Superior temporal gyrus (tissue), 1 donor: Measurements from ENCODE around the gene SFMBT2.
A peak's percentile ranks its signal among the peaks of the same experiment; 100 is the strongest.

Experiments
- DNase-seq: peaks from one replicate; pipeline ENCODE4 v3.0.0-alpha.2; 2016; ENCODE audit errors: extremely low spot score

The SFMBT2 gene

DNA sequence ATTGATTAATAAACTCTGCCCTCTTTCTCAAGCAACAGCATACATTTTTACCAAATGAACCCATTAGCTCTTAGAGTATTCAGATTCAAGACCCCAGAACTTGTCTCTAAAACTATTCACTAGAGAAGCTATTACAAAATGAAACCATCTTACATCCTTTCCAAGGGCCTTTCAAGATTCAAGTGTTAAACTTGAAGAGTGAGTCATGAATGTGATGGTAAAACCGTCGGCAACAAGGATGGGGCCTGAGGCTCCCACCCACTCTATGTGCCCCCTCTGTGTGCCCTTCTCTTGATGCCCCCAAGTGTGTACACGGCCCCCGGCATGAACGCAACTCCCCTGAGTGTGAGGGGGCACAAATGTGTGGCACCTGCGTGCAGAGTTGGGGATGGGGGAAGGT, 46.4 kb downstream of the SFMBT2 start:
- DNase-seq, result no peak

DNA sequence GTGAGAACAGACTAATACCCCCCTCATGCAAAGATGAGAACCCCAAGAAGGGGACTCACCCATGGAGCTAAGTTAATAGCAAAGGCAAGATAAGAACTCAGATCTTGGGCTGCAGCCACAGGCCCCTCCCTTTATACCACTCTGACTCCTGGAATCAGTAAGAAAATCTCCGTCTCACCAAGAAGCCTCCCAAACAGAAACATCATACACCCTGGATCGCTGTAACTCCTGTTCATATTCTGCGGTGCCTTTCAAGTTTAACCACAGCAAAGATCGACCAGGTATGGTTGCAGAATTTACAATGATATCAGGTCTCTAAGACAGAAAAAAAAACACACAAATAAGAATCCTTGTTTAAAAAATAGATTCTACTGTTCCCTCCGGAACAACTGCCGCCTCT, 47.1 kb downstream of the SFMBT2 start:
- DNase-seq, result no peak

DNA sequence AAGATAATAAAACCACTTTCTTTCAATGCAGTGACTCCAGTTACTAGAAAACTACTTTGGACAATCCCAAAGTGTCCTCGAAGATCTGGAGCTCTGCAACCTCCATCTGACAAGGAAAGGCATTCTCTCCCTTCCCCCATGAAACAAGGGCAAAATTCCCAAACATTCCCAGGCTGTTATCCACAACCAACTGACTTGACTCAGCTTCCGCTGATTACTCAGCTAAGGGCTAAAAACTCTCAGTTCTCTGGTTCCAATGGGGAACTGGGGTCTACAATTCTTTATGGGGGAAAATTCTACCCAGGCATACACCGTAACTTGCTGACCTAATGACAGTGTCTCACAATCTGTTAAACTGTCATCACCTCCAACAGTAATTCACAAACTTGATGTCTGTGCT, 48.4 kb downstream of the SFMBT2 start:
- DNase-seq, result no peak

DNA sequence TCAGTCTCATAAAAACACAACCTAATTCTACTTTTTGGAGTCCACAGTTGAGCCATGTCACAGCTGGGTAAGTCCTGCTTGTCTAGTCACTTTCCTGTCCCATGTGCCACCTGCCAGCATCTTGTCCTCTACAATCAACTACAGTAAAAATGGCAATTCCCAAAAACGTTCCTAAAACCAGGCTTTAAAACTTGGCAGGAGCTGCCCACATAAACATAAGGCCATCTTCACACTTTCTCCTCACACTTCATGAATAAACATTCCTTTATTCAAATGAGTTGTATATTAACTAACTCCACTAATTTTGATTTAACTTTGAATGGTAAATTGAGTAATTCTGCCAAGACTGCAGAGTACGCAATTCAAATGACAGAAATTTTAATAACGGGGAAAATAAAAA, 49.5 kb downstream of the SFMBT2 start:
- no peak for DNase-seq

DNA sequence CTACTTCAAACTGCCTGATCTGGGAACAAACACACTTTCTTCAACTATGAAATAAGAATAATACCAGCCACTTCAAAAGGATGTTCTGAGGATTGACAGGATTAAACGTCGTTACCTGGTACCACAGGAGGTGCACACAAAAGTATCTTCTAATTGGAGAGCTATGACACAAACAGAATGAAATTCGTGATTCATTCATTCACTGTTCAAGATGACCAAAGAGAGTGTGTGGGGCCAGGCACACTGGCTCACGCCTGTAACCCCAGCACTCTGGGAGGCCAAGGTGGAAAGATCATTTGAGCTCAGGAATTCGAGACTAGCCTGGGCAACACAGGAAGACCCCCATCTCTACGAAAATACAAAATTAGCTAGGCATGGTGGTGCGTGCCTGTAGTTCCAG, 50.9 kb downstream of the SFMBT2 start:
- no peak for DNase-seq

DNA sequence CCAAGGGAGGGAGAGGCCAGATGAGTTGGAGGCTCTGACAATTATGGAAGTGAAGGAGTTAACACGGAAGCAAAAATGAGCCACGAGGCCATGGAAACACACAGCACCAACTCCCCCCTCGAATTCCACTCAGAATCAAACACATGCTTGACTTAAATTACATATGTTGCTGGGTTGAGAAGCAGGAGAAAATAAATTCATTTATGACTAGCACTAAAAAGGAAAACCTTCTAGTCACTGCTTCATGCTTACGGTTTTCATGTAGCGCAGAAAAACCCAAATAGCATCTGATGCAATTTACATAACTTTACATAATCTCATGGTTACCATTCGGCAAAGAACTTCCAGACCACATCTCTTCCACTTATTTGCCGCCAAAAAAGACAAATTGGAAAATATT, 51.5 kb downstream of the SFMBT2 start:
- no peak for DNase-seq

DNA sequence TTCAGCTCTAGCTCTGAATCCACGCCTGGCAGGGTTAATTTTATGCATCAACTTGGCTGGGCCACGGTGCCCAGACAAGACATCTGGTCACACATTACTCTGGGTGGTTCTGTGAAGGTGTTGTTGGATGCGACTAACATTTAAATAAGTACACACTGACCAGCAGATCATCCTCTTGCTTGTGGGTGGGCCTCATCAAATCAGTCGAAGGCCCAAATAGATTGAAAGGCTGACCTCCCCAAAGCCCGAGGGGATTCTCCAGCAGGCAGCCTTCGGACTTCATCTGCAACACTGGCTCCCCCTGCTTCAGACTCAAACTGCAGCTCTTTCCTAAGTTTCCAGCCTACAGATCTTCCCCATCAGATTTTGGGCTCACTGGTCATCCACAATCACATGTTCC, 53.6 kb downstream of the SFMBT2 start:
- DNase-seq, result no peak

DNA sequence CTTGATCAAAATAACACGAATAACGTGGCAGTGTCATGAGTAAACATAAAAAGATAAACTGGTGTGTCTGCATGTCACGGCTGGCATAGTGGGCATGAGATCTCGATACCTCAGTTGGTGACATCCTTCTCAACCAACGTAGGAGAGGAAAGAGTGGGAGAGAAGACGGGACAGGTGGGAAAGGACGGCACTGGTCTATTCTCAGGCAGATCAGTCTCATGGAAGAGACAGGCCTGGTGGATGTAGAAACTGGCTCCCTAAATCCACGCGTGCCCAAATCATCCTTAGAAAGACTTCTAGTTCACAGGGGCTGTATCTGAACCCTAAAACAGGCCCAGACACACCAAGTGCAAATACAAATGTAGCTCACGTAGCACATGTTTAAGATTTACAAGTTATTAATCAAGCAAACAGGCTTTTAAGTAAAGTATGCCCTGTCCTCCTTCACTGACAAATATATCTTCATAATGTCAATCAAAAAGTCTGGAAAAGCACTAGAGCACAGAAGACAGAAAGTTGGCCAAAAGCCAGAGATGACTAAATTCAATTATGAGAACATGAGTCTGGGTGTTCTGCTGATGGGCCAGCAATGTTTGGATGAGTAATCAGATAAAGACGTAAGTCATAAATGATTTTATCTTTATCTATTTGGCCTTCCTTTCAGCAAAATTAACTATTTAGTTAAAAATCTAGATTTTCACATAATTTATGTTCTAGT, 56.3 kb downstream of the SFMBT2 start:
- peak; percentile 41 for DNase-seq

DNA sequence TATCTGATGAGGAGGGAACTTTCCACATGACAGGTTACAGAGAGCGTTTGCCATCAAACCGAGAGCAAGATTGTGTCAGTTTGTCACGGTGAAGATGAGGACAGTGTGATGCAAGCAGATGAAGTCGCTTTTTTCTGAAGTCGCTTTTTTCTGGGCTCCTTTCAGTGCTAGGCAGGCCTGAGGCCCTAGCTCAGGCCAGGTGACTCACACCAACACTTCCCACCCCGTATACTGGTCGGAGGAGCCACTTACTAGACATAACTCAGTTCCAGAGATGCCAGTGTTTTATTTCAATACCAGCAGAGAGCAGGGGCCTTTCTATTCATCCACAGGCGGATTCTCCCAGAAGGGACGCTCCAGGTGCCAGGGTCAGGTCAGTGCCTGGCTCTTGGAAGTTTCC, 58.9 kb downstream of the SFMBT2 start:
- no peak for DNase-seq

DNA sequence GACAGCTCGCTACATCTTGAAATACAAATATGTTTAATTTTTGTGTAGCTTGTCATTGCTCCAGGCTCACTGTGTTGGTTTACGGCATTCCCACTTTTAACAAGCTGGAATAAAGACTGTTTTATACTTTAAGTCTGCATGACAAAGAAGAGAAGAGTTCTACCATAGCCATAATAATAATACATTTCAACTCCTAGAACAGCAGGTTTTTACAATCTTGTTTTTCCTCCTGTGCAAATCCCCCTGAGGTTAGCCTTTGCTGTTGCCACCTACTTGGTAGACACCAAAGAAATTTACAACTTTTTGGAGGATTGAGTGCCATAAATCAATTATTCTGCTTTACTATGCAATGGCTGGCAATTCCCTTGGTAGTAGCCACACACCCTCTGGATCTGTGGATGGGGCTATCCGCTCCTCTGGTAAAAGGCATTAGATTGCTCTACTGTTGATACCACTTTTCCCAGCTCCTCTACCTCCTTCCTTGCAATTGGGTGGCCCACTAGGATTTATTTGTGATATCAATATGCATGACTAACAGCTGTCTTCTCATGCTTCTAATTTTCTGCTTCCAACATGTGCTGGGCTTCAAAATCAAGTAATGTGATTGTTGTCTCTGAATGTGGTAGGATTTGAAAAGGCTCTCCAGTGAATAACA, 60.2 kb downstream of the SFMBT2 start:
- DNase-seq, result no peak

DNA sequence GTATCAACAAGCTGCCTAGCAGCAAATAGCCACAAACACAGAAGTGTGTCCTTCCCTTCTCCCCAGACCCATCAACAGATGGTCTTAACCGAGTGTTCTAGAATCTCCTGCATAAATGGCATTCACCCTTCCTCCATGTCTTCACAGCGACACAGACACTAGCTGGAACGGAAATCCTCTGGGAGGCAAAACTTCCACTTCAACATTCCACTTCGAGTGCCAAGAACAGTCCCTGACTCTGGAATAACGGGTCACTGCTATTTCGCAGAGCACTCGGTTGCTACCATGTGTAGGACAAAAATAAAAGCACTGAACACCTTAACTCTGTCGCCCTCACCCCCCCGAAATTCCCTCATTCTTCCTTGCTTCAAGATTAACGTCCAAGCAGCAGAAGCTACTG, 65.1 kb downstream of the SFMBT2 start:
- no peak for DNase-seq

DNA sequence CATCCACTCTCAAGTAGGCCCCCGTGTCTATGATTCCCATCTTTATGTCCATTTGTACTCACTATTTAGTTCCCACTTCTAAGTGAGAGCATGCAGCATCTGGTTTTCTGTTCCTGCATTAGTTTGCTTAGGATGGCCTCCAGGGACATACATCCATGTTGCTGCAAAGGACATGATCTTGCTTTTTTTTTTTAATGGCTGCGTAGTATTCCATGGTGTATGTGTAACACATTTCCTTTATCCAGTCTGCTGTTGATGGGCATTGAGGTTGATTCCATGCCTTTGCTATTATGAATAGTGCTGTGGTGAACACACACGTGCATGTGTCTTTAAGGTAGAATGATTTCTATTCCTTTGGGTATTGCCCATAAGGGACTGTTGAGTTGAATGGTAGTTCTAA, 67.8 kb downstream of the SFMBT2 start:
- DNase-seq, result no peak

DNA sequence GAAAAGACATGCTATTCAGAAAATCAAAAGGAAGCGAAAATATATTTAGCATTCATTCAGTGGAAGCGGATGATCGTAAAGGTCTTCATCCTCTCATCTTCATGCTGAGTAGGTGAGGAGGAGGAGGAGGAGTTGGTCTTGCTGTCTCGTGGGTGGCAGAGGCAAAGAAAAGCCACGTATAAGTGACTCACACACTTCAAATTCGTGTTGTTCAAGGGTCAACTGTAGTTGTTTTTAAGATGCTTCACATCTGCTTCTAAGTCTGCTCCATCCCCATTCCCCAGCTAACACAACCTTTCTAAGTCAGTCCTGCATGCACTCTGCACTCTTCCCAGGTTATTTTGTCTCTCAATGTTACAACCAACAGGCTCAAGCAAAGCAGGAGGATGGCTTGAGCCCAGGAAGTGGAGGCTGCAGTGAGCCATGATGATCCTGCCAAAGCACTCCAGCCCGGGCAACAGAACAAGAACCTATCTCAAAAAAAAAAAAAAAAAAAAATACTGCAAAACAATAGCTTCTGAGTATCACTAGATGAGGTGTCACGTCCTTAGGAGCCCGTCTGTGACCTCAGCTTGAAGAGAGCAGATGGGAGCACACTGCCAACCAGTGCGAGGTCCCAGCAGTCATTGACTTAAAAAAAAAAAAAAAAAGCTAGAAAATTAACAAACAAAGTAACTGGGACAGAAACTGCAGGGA, 70.5 kb downstream of the SFMBT2 start:
- no peak for DNase-seq

DNA sequence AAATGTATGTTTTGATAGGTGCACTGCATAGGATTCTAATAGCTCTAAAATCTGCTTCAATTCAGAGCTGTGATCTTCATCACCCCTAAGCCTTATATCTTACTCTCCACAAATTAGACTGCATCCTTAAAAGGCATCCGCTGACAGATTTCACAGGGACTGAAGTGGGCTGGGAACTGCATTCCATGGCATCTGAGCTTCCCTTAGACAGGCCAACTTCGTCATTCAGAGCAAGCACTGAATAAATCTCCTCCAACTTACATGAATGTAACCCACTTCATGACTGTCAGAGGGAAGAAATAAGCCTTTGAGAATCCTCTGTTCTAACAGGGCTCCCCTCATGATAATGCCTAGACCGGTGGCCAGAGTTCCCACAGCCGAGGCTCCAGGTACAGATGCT, 71.3 kb downstream of the SFMBT2 start:
- no peak for DNase-seq

DNA sequence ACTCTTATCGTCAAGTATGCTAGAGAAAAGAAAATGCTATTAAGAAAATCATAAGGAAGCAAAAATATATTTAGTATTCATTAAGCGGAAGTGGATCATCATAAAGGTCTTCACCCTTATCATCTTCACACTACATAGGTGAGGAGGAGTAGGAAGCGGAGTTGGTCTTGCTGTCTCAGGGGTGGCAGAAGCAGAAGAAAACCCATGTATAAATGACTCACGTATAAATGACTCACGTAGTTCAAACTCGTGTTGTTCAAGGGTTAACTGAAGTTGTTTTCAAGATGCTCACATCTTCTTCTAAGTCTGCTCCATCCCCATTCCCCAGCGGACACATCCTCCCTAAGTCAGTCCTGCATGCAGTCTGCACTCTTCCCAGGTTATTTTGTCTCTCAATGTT, 72.4 kb downstream of the SFMBT2 start:
- no peak for DNase-seq

DNA sequence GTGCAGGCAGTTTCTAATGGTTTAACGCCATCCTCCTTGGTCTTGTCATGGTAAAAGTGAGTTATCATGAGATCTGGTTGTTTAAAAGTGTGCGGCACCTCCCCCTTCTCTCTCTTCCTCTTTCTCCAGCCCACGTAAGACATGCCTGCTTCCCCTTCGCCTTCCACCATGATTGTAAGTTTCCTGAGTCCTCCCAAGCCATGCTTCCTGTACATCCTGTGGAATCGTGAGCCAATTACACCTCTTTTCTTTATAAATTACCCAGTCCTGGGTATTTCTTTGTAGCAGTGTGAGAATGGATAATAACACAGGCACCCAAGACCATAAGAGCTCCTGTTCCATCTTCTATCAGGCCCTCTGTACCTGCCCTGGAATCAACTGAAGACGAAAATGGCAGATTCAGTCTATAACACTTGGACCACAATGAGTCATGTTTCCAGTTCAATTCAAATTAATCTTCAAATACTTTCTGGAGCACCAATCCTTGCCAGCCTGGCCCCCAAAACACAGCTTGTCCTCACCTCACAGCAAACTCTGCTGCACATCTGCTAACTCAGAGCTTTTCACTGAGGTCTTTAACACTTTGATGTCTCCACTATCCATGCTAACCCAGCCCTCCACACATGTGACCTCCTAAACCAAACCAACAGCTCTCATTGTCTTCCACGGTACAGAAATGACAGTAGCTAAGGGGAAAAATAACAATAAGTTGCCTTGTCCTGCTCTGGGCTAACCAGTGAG, 73.2 kb downstream of the SFMBT2 start:
- peak; percentile 70 for DNase-seq

DNA sequence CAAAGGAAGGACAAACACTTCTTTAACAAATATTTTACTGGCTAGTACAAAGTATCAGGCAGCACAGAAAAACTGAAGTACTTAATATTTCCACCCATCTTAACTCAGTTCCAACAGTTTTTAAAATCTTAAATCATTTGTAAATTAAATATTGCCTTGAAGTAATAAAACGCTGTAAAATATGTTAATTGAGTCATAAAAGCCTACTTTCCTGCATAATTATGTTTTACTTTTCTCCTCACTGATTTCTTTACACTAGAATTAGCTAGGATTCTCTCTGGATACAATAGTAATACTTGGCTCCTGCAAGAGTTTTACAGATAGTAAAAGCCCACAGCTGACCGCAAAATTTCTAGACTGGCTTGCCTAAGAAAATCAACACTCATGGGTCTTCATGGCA, 74.9 kb downstream of the SFMBT2 start:
- DNase-seq, result no peak

DNA sequence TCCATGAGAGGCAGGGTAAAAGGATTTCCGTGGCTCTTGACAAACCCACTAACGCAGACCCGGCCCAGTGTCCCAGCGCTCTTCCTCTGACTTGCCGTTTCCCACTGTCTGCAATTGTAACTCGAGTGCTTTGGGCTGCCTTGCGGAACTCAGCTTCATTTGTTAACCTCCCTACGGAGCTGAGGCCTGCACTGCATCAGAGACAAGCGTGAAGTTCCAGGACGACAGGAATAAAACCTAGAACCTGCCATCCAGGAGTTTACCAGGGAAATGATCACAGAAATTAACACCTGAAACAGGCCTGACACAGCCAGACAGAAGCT, 76.2 kb downstream of the SFMBT2 start:
- no peak for DNase-seq

DNA sequence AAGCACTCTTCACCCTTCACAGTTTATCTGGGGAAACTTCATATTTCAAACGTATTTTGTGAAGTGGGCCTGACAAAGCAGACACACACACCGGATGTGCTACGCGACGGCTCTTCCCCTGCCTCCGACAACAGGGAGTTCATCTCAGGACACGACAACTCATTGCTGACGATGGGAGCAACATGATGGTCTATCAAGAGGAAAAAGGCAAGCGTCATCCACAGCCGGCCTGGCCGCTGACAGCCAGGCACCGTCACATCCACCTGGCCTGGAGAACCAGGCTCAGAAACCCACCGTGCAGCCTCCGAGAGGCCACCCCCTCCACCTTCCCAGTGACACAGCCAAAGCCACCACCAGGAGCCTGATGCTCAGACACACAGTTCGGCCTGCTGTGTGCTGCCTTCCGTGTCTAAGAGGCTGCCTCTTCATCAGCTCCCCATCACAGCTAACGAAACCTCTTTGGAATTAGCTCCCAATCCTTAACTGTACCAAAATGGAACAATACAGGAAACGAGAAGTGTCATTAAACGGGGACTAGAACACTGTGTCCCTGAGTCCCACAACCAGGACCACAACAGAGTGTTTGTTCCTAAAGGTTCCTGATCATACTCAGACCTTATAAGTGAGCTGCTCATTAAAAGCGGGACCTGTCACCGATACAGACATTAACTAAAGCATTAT, 76.7 kb downstream of the SFMBT2 start:
- no peak for DNase-seq

DNA sequence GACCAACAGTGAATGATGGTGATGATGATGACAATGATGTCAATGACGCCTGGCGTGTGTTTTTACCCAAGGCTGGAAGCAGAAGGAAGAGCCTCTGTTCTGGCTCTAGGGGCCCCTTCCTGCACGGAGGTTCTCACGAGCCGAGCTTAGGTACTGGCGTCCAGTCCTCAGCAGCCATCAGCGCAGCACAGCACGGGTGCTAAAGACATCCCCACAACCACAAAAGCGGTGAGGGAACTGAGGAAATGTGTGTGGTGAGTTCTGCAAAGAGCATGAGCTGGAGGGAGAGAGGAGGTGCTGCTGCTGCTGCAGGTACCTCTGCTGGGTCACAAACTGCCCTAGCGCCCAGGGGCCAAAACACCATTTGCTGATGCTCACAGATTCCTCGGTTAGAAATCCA, 81.6 kb downstream of the SFMBT2 start:
- DNase-seq, result no peak

DNA sequence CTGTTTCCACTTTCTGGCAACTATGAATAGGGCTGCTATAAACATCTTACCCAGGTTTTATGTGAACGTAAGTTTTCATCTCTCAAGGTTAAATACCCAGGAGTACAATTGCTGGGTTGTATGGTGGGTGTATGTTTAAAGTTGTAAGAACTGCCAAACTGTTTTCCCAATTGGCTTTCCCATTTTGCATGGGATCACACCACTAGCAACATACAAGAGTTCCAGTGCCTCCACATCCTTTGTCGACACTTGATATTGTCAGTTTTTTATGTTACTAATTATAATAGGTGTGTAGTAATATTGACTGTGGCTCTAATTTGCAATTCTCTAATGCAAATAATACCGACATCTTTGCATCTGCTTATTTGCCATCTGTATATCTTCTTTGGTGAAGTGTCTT, 82.9 kb downstream of the SFMBT2 start:
- DNase-seq, result no peak

DNA sequence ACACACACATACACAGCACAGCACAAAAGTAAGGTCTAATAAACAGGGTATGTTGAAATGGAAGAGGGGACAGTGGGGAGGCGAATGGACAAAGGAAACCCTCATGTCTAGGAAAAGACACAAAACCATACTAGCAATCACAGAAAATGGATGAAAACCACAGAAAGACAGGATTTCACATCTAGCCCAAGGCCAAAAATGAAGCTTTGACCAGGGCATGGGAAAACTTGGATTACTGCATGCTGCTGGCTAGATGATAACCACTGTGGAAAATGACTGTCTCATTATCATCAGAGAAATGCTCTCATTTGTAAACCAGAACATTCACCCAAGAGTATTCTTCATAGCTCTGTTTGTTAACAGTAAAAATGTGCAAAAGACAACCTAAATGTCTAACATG, 88.2 kb downstream of the SFMBT2 start:
- DNase-seq, result no peak
